HL-60 (cell line): ENCODE results near the gene ABCA4.
"Not testable (repeated sequence)": the region's sequence is repeated elsewhere in the genome, so short reads cannot be mapped to it uniquely, and the experiment has no call there.

Experiments used
- DNase-seq, 2 experiments: peaks; one replicate each; pipeline ENCODE4 v3.0.0-alpha.2; 2010 to 2020; ENCODE audit warnings: low read depth in 1 of 2, low spot score in 1 of 2
- H3K27ac ChIP-seq: fragments of 250-450 bp; sonication (Bioruptor Pico); replicated peaks from 2 replicates; pipeline ENCODE4 v1.5.1; 2020; ENCODE audit warnings: mild to moderate bottlenecking, moderate library complexity
- H3K27me3 ChIP-seq: fragments of 250-450 bp; sonication (Bioruptor Pico); 2 replicates; pipeline ENCODE4 v1.5.1; 2021; ENCODE audit warnings: mild to moderate bottlenecking, moderate library complexity; ENCODE audit not compliant: insufficient read depth, poor library complexity, severe bottlenecking
- H3K4me3 ChIP-seq: replicated peaks from 2 replicates; pipeline ENCODE4 v1.5.1; 2011; ENCODE audit warnings: mild to moderate bottlenecking, control low read depth, low read length; ENCODE audit not compliant: insufficient read depth
- GABPA ChIP-seq: IDR thresholded peaks from 2 replicates; pipeline ENCODE4 v1.6.1; 2012; ENCODE audit warnings: low read depth
- POLR2AphosphoS5 ChIP-seq: IDR thresholded peaks from 2 replicates; pipeline ENCODE4 v1.6.1; 2012; ENCODE audit warnings: low read depth
- SPI1 ChIP-seq: IDR thresholded peaks from 2 replicates; pipeline ENCODE4 v1.6.1; 2012; ENCODE audit warnings: low read depth, mild to moderate bottlenecking, borderline replicate concordance
- TF ChIP-seq, protein P1 (sequence below): IDR thresholded peaks from one replicate; pipeline ENCODE4 v1.5.1; 2011; ENCODE audit warnings: low read length, control low read depth, inconsistent platforms; ENCODE audit not compliant: insufficient read depth
- TF ChIP-seq, protein P2 (sequence below): IDR thresholded peaks from 2 replicates; pipeline ENCODE4 v1.6.1; 2012; ENCODE audit warnings: low read depth; ENCODE audit not compliant: insufficient replicate concordance

The ABCA4 gene

DNA sequence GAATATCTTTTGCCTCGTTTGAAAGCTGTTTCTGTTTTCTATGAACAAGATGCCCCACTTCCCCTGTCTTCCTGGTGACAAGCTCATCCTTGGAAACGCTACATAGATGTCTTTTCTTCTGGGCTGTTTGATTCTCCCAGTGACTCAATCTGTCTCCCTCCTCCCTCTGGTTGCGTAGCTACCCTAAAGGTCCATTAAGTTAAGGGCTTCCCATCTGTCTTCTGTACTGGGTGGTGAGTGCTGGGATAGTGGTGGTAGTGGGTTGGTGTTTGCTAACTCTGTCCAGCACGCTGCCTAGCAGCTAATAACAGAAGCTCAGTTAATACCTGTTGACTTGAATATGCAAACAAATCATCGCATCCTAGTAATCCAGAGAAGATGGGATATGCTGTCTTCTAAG is 161.5 kb downstream of the ABCA4 start:
- TF ChIP-seq, protein P1, sequence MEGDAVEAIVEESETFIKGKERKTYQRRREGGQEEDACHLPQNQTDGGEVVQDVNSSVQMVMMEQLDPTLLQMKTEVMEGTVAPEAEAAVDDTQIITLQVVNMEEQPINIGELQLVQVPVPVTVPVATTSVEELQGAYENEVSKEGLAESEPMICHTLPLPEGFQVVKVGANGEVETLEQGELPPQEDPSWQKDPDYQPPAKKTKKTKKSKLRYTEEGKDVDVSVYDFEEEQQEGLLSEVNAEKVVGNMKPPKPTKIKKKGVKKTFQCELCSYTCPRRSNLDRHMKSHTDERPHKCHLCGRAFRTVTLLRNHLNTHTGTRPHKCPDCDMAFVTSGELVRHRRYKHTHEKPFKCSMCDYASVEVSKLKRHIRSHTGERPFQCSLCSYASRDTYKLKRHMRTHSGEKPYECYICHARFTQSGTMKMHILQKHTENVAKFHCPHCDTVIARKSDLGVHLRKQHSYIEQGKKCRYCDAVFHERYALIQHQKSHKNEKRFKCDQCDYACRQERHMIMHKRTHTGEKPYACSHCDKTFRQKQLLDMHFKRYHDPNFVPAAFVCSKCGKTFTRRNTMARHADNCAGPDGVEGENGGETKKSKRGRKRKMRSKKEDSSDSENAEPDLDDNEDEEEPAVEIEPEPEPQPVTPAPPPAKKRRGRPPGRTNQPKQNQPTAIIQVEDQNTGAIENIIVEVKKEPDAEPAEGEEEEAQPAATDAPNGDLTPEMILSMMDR: no peak
- TF ChIP-seq, protein P2, sequence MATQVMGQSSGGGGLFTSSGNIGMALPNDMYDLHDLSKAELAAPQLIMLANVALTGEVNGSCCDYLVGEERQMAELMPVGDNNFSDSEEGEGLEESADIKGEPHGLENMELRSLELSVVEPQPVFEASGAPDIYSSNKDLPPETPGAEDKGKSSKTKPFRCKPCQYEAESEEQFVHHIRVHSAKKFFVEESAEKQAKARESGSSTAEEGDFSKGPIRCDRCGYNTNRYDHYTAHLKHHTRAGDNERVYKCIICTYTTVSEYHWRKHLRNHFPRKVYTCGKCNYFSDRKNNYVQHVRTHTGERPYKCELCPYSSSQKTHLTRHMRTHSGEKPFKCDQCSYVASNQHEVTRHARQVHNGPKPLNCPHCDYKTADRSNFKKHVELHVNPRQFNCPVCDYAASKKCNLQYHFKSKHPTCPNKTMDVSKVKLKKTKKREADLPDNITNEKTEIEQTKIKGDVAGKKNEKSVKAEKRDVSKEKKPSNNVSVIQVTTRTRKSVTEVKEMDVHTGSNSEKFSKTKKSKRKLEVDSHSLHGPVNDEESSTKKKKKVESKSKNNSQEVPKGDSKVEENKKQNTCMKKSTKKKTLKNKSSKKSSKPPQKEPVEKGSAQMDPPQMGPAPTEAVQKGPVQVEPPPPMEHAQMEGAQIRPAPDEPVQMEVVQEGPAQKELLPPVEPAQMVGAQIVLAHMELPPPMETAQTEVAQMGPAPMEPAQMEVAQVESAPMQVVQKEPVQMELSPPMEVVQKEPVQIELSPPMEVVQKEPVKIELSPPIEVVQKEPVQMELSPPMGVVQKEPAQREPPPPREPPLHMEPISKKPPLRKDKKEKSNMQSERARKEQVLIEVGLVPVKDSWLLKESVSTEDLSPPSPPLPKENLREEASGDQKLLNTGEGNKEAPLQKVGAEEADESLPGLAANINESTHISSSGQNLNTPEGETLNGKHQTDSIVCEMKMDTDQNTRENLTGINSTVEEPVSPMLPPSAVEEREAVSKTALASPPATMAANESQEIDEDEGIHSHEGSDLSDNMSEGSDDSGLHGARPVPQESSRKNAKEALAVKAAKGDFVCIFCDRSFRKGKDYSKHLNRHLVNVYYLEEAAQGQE: no peak
- TF ChIP-seq SPI1 (no peak), POLR2AphosphoS5 (no peak), GABPA (no peak)
- Histone ChIP-seq H3K27me3 (no peaks in the 10 kb centered on the region), H3K27ac (no peak overlapping the region), H3K4me3 (no peak overlapping the region)
- DNase-seq: no peak

GRCh38 chr1:93958726-93959100 is 162.2 kb downstream of the ABCA4 start:
- Histone ChIP-seq H3K4me3 (no peak overlapping the region), H3K27ac (peak overlapping the region; percentile 56), H3K27me3 (no peaks in the 10 kb centered on the region)
- TF ChIP-seq, protein P1: no peak
- TF ChIP-seq SPI1: peak; percentile 76
- peak in 1 of 2 experiments; percentile 53 for DNase-seq

DNA sequence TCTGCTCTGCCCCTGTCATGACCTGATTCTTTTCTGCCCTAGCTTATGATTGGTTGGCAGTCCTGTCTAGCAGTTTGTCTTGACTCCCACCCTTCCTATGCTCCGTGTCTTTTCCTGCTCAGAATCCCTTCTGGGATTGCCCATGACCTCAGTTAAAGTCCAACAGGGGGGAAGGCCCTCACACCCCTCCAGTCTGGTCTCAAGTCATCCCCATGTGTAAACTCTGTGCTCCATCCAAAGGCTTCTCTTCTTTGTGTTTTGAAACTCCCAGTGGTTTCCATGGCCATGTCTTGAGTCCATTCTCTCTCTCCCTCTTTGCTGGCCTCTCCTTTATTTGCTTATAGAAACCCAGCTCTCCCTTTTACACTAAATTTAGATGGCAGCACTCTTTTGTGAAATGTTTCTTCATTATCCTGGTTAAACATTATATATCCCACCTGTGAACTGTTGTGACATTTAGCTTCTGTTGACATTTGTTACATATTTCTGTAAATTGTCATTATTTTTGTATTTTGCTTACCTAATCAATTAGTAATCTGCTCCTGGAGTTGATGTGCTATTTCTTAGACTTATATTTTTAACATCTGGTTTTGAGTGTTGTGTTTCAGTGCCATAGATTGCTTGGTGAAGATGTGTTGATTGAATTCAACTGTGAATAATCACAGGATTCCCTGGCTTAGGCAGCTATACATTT is 162.8 kb downstream of the ABCA4 start:
- Histone ChIP-seq H3K27me3 (no peaks in the 10 kb centered on the region), H3K27ac (peak overlapping the region; percentile 56), H3K4me3 (no peak overlapping the region)
- no peak for DNase-seq
- TF ChIP-seq SPI1: no peak
- TF ChIP-seq, protein P2: no peak
- TF ChIP-seq POLR2AphosphoS5: no peak
- no peak for TF ChIP-seq GABPA

- Histone ChIP-seq H3K27ac (no peak overlapping the region), H3K27me3 (no peaks in the 10 kb centered on the region), H3K4me3 (no peak overlapping the region)
- DNase-seq: no peak
- TF ChIP-seq, protein P2: no peak
Observed at GRCh38 chr1:93955765-93956164, 165.2 kb downstream of the ABCA4 start.

- H3K27ac ChIP-seq, DNase-seq, H3K4me3 ChIP-seq, H3K27me3 ChIP-seq: not testable (repeated sequence)
Observed at GRCh38 chr1:93947002-93947686, 173.8 kb downstream of the ABCA4 start.
